ENCODE data around the gene RNASEH2A.

Gene RNASEH2A

DNA sequence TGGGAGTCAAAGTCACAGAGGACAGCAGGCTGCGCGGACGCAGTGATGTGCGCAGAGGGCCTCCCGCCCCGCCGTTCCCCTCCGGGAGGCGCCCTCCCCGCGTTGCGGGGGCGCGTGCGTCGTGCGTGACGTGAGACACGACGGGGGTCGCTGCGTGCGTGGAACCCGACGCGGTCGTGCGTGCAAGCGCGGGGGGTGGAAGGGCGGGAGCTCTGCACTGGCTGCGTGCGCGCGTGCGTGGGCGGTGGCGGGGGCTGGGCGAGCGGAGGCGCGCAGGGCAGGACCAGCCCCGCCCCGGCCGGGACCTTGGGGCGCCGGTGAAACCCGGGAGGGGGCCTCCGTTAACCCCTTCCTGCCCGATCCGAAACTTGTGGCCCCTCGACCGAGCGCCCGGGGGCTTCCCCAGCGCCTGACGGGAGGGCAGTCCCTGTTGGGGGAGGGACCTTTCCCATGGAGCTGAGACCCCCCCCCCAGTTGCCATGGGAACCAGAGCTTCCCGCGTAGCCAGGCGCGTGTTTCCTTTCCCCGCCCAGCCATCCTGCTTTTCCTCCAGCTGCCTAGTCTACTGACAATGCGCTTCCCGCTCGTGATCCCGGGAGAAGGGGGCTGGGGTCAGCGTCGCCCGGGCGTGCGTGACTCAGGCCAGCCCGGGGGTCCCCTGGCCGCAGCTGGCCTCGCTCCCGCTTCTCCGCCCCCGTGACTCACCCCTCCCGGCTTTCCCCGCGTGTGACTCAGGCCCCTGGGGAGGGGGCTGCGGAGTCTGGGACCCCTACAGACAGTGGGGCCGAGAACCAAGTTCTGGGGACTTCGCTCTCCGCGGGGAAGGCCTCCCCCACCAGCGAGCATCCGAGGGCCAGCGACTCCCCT is 23.7 kb upstream of the RNASEH2A start:
- peak overlapping the region; percentile 58 for H3K4me3 ChIP-seq (ENCODE audit: low read depth, low read length)
- TF ChIP-seq, protein P1, sequence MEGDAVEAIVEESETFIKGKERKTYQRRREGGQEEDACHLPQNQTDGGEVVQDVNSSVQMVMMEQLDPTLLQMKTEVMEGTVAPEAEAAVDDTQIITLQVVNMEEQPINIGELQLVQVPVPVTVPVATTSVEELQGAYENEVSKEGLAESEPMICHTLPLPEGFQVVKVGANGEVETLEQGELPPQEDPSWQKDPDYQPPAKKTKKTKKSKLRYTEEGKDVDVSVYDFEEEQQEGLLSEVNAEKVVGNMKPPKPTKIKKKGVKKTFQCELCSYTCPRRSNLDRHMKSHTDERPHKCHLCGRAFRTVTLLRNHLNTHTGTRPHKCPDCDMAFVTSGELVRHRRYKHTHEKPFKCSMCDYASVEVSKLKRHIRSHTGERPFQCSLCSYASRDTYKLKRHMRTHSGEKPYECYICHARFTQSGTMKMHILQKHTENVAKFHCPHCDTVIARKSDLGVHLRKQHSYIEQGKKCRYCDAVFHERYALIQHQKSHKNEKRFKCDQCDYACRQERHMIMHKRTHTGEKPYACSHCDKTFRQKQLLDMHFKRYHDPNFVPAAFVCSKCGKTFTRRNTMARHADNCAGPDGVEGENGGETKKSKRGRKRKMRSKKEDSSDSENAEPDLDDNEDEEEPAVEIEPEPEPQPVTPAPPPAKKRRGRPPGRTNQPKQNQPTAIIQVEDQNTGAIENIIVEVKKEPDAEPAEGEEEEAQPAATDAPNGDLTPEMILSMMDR (conservative IDR thresholded peaks at IDR 0.05; ENCODE audit: low read depth, low read length): no peak
- peak; percentile 89 for DNase-seq (ENCODE audit: low read depth)

GRCh38 chr19:12783291-12783848 is 23.0 kb upstream of the RNASEH2A start:
- TF ChIP-seq, protein P1 (conservative IDR thresholded peaks at IDR 0.05; ENCODE audit: low read depth, low read length): no peak
- H3K4me3 ChIP-seq (ENCODE audit: low read depth, low read length): peak overlapping the region; percentile 58
- no peak for DNase-seq (ENCODE audit: low read depth)

GRCh38 chr19:12783849-12784393 is 22.5 kb upstream of the RNASEH2A start:
- TF ChIP-seq, protein P1 (conservative IDR thresholded peaks at IDR 0.05; ENCODE audit: low read depth, low read length): no peak
- no peak overlapping the region for H3K4me3 ChIP-seq (ENCODE audit: low read depth, low read length)
- no peak for DNase-seq (ENCODE audit: low read depth)

- no peak for DNase-seq (ENCODE audit: low read depth)
- TF ChIP-seq, protein P1 (conservative IDR thresholded peaks at IDR 0.05; ENCODE audit: low read depth, low read length): no peak
- no peak overlapping the region for H3K4me3 ChIP-seq (ENCODE audit: low read depth, low read length)
Observed at GRCh38 chr19:12784394-12784870, 22.0 kb upstream of the RNASEH2A start.

DNA sequence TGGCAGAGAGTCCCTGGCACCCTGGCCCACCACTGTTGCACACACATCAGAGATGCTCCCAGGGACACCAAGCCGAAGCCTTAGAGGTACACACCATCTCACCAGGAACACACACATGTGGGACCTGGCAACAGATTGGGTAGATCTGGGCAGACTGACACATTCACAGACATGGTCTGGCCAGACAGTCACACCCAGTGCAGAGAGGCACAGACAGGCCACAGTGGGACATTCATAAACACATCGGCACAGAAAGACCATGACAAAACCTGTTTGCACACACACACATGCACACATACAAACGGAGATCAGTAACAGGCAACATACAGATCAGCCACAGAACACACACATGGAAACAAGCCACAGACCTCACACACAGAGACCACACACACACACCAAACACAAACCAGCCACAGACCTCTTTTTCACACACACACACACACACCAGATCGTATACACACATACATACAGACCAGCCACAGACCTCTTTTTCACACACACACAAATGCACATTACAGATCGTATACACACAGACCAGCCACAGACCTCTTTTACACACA is 21.4 kb upstream of the RNASEH2A start:
- TF ChIP-seq, protein P1 (conservative IDR thresholded peaks at IDR 0.05; ENCODE audit: low read depth, low read length): no peak
- no peak overlapping the region for H3K4me3 ChIP-seq (ENCODE audit: low read depth, low read length)
- peak; percentile 39 for DNase-seq (ENCODE audit: low read depth)

DNA sequence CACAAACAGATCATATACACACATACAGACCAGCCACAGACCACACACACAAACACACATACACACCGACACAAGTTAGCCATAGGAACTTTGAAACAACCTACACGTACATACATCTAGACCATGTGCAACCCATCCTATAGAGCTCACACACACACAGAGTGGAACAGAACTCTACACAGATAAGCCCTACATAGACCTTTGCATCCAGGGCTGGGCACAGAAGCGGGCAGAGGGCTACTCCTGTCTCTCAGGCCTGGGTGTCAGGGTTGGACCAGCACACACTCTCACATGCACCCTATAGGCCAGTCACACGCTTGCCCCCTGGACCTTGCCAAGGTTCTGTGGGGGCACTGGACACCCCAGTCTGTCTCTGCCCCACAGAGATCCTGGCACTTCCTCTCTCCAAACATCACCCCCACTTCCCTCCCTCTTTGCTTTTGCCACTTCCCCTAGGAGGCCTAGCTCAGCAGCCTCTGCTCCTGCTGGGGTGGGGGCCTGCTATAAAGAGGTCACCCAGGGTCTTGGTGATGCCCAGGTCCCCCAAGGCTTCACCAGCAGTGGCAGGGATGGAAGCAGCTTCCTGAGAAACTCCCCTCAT is 20.9 kb upstream of the RNASEH2A start:
- TF ChIP-seq, protein P1 (conservative IDR thresholded peaks at IDR 0.05; ENCODE audit: low read depth, low read length): no peak
- H3K4me3 ChIP-seq (ENCODE audit: low read depth, low read length): no peak overlapping the region
- DNase-seq (ENCODE audit: low read depth): no peak
